Activated CD4-positive, alpha-beta T cell treated with anti-CD3 and anti-CD28 coated beads for 36 hours (primary cell): ENCODE data around the gene CENPT. TPM values are rescaled to one million over a fixed set of nuclear protein-coding genes. Genes with fewer than 3 reads are reported as not detected.

Source experiments
- ATAC-seq: fragments of 200-7000 bp; cut with Tn5 transposase; one replicate; pipeline ENCODE4 v1.10.0; 2021; ENCODE audit warnings: mild to moderate bottlenecking, moderate library complexity
- CTCF ChIA-PET: fragments of 350-600 bp; sonication (Branson Sonifier 250); formaldehyde crosslinking; loops from one replicate; lab custom pipeline; 2021; ENCODE audit warnings: antibody characterized with exemption; lab: Charles Lee
- POLR2A ChIA-PET: fragments of 350-600 bp; sonication (Branson Sonifier 250); formaldehyde crosslinking; loops from one replicate; lab custom pipeline; 2021; ENCODE audit warnings: antibody characterized with exemption, inconsistent platforms; lab: Charles Lee
- DNase-seq: peaks from one replicate; pipeline ENCODE4 v3.0.0-alpha.2; 2020
- H3K27ac Mint-ChIP-seq: one replicate; pipeline ENCODE4 v1.8.0; 2021; ENCODE audit warnings: mixed read lengths
- H3K27me3 Mint-ChIP-seq: one replicate; pipeline ENCODE4 v1.8.0; 2021; ENCODE audit warnings: mixed read lengths
- H3K36me3 Mint-ChIP-seq: one replicate; pipeline ENCODE4 v1.8.0; 2021; ENCODE audit warnings: low read depth, mixed read lengths
- H3K4me1 Mint-ChIP-seq: one replicate; pipeline ENCODE4 v1.8.0; 2021; ENCODE audit warnings: mixed read lengths
- H3K4me3 Mint-ChIP-seq: one replicate; pipeline ENCODE4 v1.8.0; 2021; ENCODE audit warnings: mild to moderate bottlenecking, moderate library complexity, mixed read lengths
- H3K9me3 Mint-ChIP-seq: one replicate; pipeline ENCODE4 v1.8.0; 2021; ENCODE audit warnings: low read depth, mixed read lengths
- intact Hi-C, 2 experiments: fragments of 100-400 bp; cut with DNase I in 1 of 2; cut with micrococcal nuclease in 1 of 2; formaldehyde crosslinking; loops; one replicate each; pipeline versions ENCODE4 v1.14.2 to v1.15.1; 2022 to 2024; cut with DNase I, micrococcal nuclease
- total RNA-seq, 2 experiments: library from RNA; stranded (reverse); gene quantifications; one replicate each; pipeline ENCODE4 v1.2.3, GENCODE V29; 2021

CENPT gene
- total RNA-seq, 2 experiments from 2014 or later: 34.9 to 48.6 TPM

GRCh38 chr16:67848118-67848517 lies 625 bp upstream of the CENPT start:
- peaks cover 44% of the 10 kb centered on the region for H3K4me1 Mint-ChIP-seq
- ATAC-seq (no peak), DNase-seq (no peak)
- no peaks in the 10 kb centered on the region for H3K9me3 Mint-ChIP-seq
- POLR2A ChIA-PET: interaction anchor here (0.6 kb wide), 1 partner anchor 9 kb away, joined by 3 read pairs; no protein-coding TSS in a partner anchor
- intact Hi-C loops: loop anchor here in 1 of 2 experiments (5.0 to 10.0 kb wide), 2 partner anchors 44 to 323 kb away; partner anchors contain the start of genes PSKH1 and RIPOR1
- peak overlapping the region; percentile 77 for H3K4me3 Mint-ChIP-seq
- peaks cover 25% of the 10 kb centered on the region for H3K36me3 Mint-ChIP-seq
- CTCF ChIA-PET: interaction anchor here (0.7 to 0.9 kb wide), 2 partner anchors 31 to 38 kb away, joined by 3 read pairs; no protein-coding TSS in a partner anchor
- no peaks in the 10 kb centered on the region for H3K27me3 Mint-ChIP-seq
- peak overlapping the region; percentile 60 for H3K27ac Mint-ChIP-seq

DNA sequence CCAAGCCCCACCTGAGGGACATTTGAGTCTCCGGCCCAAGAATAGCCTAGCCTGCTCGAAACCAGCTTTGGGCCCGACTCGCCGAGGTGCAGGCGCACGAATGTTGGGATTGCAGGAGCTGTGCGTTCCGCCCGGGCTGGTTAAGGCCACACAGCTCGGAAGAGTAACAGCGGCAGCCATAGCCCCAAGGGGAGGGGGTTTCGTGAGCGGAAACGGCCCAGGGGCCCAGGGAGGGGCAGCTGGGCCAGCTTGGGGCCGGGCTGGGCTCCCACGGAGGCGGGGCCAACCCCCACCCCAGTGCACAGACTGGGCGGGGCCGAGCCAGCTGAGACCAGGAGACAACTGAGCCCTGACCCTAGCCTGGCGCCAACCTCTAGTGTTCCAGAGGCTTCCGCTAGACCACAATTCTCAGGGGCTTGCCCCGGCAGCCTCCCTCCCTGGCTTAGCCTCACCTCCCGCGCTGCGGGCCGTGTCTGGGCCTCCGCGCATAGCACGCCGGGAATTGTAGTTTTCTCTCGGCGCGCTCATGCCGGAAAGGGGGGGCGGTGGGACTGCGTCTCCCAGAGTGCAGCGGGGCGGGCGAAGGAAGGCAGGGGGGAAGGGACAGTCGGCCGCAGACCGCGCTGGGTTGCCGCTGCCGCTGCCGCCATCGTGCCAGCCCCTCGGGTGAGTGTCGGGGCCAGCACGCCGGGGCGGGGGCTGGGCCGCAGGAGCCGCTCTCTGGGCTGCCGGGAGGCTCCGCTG lies 1.0 kb downstream of the CENPT start, which contains the start of gene NUTF2:
NUTF2 (plus strand) TSS at position 614 of the 744 bp plus-strand sequence. CDS start 18,198 bp downstream, outside the sequence.
- intact Hi-C loops: loop anchor here (1.0 to 10.0 kb wide), 20 partner anchors 13 to 464 kb away; partner anchors contain the start of genes EDC4 (in 2 of the 2), PSKH1 (in 2 of the 2), ACD (in 1 of the 2) and ATP6V0D1 (in 1 of the 2)
- Mint-ChIP-seq H3K36me3 (peaks cover 27% of the 10 kb centered on the region), H3K9me3 (no peaks in the 10 kb centered on the region), H3K27me3 (no peaks in the 10 kb centered on the region), H3K4me1 (peaks cover 46% of the 10 kb centered on the region), H3K27ac (peak within 1 kb of the TSS; percentile 83), H3K4me3 (peak within 1 kb of the TSS; percentile 77)
- ChIA-PET POLR2A (interaction anchor here (0.6 to 1.2 kb wide), 6 partner anchors 13 to 325 kb away, joined by 3 to 4 read pairs (median 3); partner anchors contain the start of genes C16orf86, ENKD1 and NFATC3), CTCF (interaction anchor here (0.6 to 2.6 kb wide), 8 partner anchors 13 to 325 kb away, joined by 3 to 12 read pairs (median 4); partner anchors contain the start of genes RANBP10 and TSNAXIP1)
- peak; percentile 68 for ATAC-seq
- DNase-seq: peak; percentile 98

DNA sequence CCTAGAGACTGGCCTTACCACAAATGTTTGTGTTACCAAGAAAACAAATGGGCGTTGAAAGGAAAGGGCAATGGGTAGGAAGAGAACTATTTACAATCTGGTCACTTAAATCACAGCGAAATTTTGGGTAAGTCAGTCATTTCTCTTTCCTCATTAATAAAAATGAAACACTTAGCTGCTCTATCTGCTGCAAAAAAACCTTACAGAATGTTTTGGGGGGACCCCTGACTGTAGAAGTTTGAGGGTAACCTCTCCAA lies 1.5 kb downstream of the CENPT start:
- Mint-ChIP-seq H3K9me3 (no peaks in the 10 kb centered on the region), H3K36me3 (peaks cover 27% of the 10 kb centered on the region), H3K4me1 (peaks cover 50% of the 10 kb centered on the region), H3K4me3 (peak overlapping the region; percentile 77), H3K27me3 (no peaks in the 10 kb centered on the region), H3K27ac (peak overlapping the region; percentile 83)
- ChIA-PET CTCF (interaction anchor here (0.6 to 2.6 kb wide), 8 partner anchors 12 to 325 kb away, joined by 3 to 12 read pairs (median 4); partner anchors contain the start of genes RANBP10 and TSNAXIP1), POLR2A (interaction anchor here (0.9 to 1.2 kb wide), 5 partner anchors 12 to 325 kb away, joined by 3 read pairs; partner anchors contain the start of gene NFATC3)
- DNase-seq (no peak), ATAC-seq (no peak)
- intact Hi-C loops: loop anchor here (1.0 to 10.0 kb wide), 19 partner anchors 13 to 365 kb away; partner anchors contain the start of genes EDC4 (in 2 of the 2), PSKH1 (in 2 of the 2), ACD (in 1 of the 2) and ATP6V0D1 (in 1 of the 2)

DNA sequence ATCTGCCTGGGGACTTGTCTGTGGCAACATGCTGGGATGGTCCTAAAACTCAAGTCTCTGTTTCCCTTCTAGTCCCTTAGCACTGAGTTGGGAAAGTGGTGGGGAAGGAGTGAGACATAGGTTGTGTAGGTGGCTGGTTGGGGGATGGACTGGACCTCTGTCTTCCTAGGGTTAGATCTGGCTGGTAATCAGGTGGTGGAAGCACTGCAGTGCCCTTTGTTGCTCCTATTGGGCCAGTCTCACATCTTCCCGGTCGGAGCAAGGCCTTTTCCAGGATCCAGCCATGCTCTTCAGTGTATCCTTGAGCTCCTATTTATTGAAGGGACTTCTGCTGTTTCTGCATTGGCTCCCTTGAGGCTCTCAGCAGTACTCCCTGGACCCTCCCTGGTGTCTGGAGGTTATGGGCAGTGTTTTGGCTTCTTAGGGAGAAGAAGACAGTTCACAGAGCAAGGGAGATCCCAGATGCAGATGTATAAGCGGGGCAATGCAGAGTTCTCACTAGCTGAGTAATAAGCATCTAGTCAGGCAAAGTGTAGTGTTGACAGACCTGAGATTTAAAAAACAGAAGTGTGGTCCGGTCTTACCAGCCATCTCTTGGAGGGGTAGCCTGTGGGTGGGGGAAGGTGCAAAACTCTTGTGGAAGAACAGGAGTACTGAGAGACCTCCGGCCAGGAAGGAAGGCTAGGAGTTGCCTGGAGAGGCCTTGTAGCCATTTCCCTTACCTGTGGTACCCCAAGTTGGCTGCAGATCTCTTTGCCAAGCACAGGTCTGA lies 2.0 kb downstream of the CENPT start:
- POLR2A ChIA-PET: interaction anchor here (0.6 to 2.5 kb wide), 8 partner anchors 12 to 240 kb away, joined by 3 to 9 read pairs (median 4); partner anchors contain the start of genes ACD, NFATC3, RANBP10 and TSNAXIP1
- intact Hi-C loops: loop anchor here (1.0 to 10.0 kb wide), 19 partner anchors 12 to 364 kb away; partner anchors contain the start of genes EDC4 (in 2 of the 2), PSKH1 (in 2 of the 2), ACD (in 1 of the 2) and ATP6V0D1 (in 1 of the 2)
- Mint-ChIP-seq H3K4me3 (peak overlapping the region; percentile 77), H3K36me3 (peaks cover 27% of the 10 kb centered on the region), H3K9me3 (no peaks in the 10 kb centered on the region), H3K4me1 (peaks cover 50% of the 10 kb centered on the region), H3K27me3 (no peaks in the 10 kb centered on the region), H3K27ac (peak overlapping the region; percentile 83)
- DNase-seq (peak; percentile 15), ATAC-seq (no peak)
- CTCF ChIA-PET: interaction anchor here (0.6 to 2.7 kb wide), 14 partner anchors 8 to 324 kb away, joined by 3 to 12 read pairs (median 4); partner anchors contain the start of genes RANBP10 and TSNAXIP1

DNA sequence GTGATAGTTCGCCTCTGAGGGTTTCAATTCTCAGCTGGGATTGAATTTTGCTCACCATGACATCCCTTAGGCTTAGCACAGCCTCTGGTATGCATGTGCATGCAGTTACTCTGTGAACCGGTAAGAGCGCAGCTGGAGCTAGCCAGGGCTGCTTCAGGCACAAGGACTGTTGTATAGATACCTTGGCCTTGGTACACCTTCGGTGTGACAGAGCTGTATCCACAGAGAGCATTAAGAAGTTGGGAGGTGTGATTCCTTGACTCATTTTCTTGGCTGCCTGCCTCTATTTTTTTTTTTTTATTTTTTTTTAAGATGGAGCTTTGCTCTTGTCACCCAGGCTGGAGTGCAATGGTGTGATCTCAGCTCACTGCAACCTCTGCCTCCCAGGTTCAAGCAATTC lies 3.0 kb downstream of the CENPT start:
- Mint-ChIP-seq H3K36me3 (peaks cover 24% of the 10 kb centered on the region), H3K27me3 (no peaks in the 10 kb centered on the region), H3K27ac (peak overlapping the region; percentile 93), H3K9me3 (no peaks in the 10 kb centered on the region), H3K4me1 (peaks cover 47% of the 10 kb centered on the region), H3K4me3 (peak overlapping the region; percentile 94)
- DNase-seq (no peak), ATAC-seq (no peak)
- POLR2A ChIA-PET: interaction anchor here (0.6 to 2.5 kb wide), 7 partner anchors 11 to 241 kb away, joined by 3 to 9 read pairs (median 4); partner anchors contain the start of genes ACD, NFATC3, RANBP10 and TSNAXIP1
- CTCF ChIA-PET: interaction anchor here (0.5 to 2.7 kb wide), 12 partner anchors 9 to 323 kb away, joined by 3 to 12 read pairs (median 4); partner anchors contain the start of genes RANBP10 and TSNAXIP1
- intact Hi-C loops: loop anchor here in 1 of 2 experiments (10.0 kb wide), 1 partner anchor 320 kb away; the partner anchor contains the start of gene RIPOR1

- DNase-seq: no peak
- H3K27ac Mint-ChIP-seq: peak overlapping the region; percentile 93
- peaks cover 20% of the 10 kb centered on the region for H3K36me3 Mint-ChIP-seq
- intact Hi-C loops: loop anchor here (1.0 to 10.0 kb wide), 2 partner anchors 319 to 596 kb away; partner anchors contain the start of genes FHOD1 (in 1 of the 2) and RIPOR1 (in 1 of the 2)
- peaks cover 41% of the 10 kb centered on the region for H3K4me1 Mint-ChIP-seq
- no peaks in the 10 kb centered on the region for H3K27me3 Mint-ChIP-seq
- ChIA-PET POLR2A (interaction anchor here (0.6 to 2.5 kb wide), 4 partner anchors 10 to 177 kb away, joined by 3 to 9 read pairs (median 4); partner anchors contain the start of genes RANBP10 and TSNAXIP1), CTCF (interaction anchor here (0.6 to 2.7 kb wide), 9 partner anchors 10 to 178 kb away, joined by 3 to 11 read pairs (median 4); partner anchors contain the start of genes RANBP10 and TSNAXIP1)
- no peaks in the 10 kb centered on the region for H3K9me3 Mint-ChIP-seq
- H3K4me3 Mint-ChIP-seq: peak overlapping the region; percentile 94
- no peak for ATAC-seq
These were observed 4.1 kb downstream of the CENPT start for GRCh38 chr16:67843343-67843765.

GRCh38 chr16:67842509-67843342 lies 4.8 kb downstream of the CENPT start:
- ChIA-PET POLR2A (interaction anchor here (0.6 to 2.5 kb wide), 3 partner anchors 9 to 94 kb away, joined by 3 to 9 read pairs (median 4); partner anchors contain the start of genes RANBP10 and TSNAXIP1), CTCF (interaction anchor here (0.6 to 2.7 kb wide), 8 partner anchors 10 to 179 kb away, joined by 3 to 11 read pairs (median 4); partner anchors contain the start of genes RANBP10 and TSNAXIP1)
- H3K9me3 Mint-ChIP-seq: no peaks in the 10 kb centered on the region
- H3K27ac Mint-ChIP-seq: peak overlapping the region; percentile 93
- peaks cover 35% of the 10 kb centered on the region for H3K4me1 Mint-ChIP-seq
- DNase-seq (peak; percentile 77), ATAC-seq (peak; percentile 14)
- intact Hi-C loops: loop anchor here (1.0 to 10.0 kb wide), 12 partner anchors 9 to 616 kb away; partner anchors contain the start of genes RANBP10 (in 2 of the 2), TSNAXIP1 (in 2 of the 2), ACD (in 1 of the 2) and CTCF (in 1 of the 2)
- H3K27me3 Mint-ChIP-seq: no peaks in the 10 kb centered on the region
- peak overlapping the region; percentile 94 for H3K4me3 Mint-ChIP-seq
- peaks cover 17% of the 10 kb centered on the region for H3K36me3 Mint-ChIP-seq

- CTCF ChIA-PET: interaction anchor here (0.8 kb wide), 1 partner anchor 18 kb away, joined by 4 read pairs; no protein-coding TSS in a partner anchor
- DNase-seq (peak; percentile 97), ATAC-seq (peak; percentile 55)
- POLR2A ChIA-PET: interaction anchor here (0.8 kb wide), 1 partner anchor 9 kb away, joined by 3 read pairs; no protein-coding TSS in a partner anchor
- Mint-ChIP-seq H3K4me3 (peak within 1 kb of the TSS; percentile 94), H3K36me3 (peaks cover 15% of the 10 kb centered on the region), H3K9me3 (no peaks in the 10 kb centered on the region), H3K4me1 (peaks cover 33% of the 10 kb centered on the region), H3K27ac (peak within 1 kb of the TSS; percentile 97), H3K27me3 (no peaks in the 10 kb centered on the region)
- intact Hi-C loops: loop anchor here (1.0 to 10.0 kb wide), 11 partner anchors 9 to 616 kb away; partner anchors contain the start of genes RANBP10 (in 2 of the 2), TSNAXIP1 (in 2 of the 2), ACD (in 1 of the 2) and CTCF (in 1 of the 2)
These were observed 5.5 kb downstream of the CENPT start, which contains the start of gene THAP11 for GRCh38 chr16:67841816-67842508. THAP11 (plus strand) TSS chr16:67842320; CDS start chr16:67842555, 235 bp downstream.
